Lung microvascular endothelial cell (primary cell): ENCODE measurements around the gene DNAAF3. TPM values are rescaled to one million over a fixed set of nuclear protein-coding genes. Genes with fewer than 3 reads are reported as not detected.
"Not testable (repeated sequence)": the region's sequence is repeated elsewhere in the genome, so short reads cannot be mapped to it uniquely, and the experiment has no call there.

ENCODE experiments used
- DNase-seq, 2 donors: peaks; one replicate each; pipeline versions ENCODE4 v3.0.0 to v3.0.0-alpha.2; 2010; ENCODE audit warnings: low read depth in 2 of 2
- total RNA-seq: library from RNA; depleted of rRNA; stranded (reverse); fragments of >200 nt; gene quantifications from 2 replicates; pipeline ENCODE4 v1.2.1, GENCODE V29; 2014

DNAAF3 gene
- total RNA-seq, 1 donor from 2014 or later: 0.40 TPM

GRCh38 chr19:55155784-55156183 is 10.6 kb downstream of the DNAAF3 start:
- not testable (repeated sequence) for DNase-seq

DNA sequence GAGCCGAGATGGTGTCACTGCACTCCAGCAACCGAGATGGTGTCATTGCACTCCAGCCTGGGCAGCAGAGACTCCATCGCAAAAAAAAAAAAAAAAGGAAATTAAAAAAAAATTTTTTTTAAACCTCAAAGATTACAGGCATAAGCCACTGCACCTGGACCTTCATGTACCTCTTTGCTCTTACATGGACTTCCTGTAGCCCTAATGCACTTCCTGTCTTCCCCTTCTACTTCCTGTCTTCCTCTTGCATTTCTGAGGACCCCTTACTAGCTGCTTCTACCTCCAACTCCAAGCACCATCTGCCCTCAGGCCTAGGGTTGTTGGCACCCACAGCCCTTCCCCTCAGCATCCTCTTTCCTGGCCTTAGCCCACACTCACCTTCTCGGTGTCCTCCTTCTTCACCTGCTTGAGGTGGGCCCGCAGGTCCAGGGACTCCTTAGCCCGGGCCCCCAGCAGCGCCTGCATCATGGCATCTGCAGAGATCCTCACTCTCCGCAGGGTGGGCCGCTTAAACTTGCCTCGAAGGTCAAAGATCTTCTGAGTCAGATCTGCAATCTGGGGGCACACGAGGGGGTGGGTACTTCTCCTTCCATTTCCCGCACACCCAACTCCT is 12.7 kb downstream of the DNAAF3 start:
- DNase-seq: no peak

GRCh38 chr19:55152017-55152416 is 14.4 kb downstream of the DNAAF3 start:
- DNase-seq: no peak

DNA sequence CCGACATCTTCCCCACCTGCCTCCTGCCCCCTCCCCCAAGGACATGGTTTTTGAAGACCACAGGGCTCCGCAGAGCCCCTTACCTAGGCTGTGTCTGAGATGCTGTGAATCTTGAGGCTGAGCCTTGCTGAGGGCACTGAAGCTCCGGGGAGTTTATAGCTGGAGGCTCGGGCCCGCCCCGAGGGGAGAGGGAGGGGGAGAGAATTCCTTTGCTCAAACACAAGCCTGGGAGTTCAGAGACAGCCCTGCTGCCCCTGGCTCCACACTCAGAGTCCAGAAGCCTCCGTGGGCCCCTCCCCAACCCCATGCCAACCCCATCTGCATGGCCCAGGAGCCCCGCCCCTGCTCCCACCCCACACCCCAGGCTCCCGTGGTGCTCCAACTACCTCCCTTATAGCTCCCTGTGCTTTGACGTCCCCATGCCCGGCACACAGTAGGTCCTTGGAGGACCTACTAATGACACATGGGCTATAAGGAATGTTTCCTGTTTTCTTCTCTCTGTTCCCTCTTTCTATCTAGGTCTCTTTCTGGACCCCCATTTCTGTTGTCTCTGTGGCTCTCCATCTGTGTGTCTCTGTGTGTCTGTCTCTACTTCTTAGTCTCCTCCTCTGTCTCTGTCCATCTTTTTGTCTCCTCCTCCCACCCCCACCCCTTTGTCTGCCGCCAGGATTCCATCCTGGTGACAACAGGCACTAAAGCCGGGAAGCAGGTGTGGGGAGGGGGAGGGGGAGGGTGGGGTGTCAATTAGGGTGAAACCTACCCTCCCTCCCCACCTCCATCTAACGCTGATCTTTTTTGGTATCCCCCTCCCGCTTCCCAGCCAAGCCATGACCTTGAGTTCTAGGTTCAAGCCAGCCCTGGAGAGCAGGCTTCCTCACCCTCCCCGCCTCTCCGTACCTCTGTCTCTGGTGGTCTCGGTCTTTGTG is 17.1 kb downstream of the DNAAF3 start, which contains the start of gene TNNT1:
Gene TNNT1 (minus strand): TSS at position 129 of the 926 bp plus-strand sequence. CDS start 2,049 bp downstream, outside the sequence.
- DNase-seq: no peak

GRCh38 chr19:55147545-55148251 is 18.7 kb downstream of the DNAAF3 start:
- DNase-seq: no peak

GRCh38 chr19:55146705-55147273 is 19.6 kb downstream of the DNAAF3 start:
- no peak for DNase-seq

DNA sequence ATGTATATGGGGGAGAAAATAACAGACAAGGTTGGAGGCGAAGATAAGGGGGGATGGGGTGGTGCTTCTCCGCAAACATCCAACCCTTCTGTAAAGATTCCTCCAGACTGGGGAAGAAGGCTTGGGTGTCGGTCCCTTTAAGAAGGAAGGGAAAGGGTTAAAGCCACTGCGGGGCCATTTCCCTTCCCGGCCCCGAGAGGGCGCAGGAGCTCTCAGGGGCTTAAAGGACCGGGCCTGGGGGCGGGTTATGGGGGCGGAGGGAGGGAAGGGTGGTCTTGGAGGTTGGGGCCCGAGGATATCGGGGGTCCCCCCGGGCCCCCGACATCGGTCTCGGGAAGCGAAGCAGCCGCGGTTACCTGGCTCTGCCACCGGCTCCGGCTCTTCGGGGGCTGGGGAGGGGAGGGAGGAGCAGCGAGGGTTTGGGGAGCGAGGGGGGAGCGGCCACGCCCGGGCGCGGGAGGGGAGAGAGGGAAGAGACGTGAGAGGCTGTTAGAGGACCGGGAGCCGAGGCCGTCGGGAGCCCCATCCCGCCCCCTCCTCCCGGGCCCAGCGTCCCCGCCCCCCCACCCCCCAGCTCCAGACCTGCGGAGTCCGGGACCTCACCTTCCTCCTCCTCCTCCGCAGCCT is 20.2 kb downstream of the DNAAF3 start:
- no peak for DNase-seq

DNA sequence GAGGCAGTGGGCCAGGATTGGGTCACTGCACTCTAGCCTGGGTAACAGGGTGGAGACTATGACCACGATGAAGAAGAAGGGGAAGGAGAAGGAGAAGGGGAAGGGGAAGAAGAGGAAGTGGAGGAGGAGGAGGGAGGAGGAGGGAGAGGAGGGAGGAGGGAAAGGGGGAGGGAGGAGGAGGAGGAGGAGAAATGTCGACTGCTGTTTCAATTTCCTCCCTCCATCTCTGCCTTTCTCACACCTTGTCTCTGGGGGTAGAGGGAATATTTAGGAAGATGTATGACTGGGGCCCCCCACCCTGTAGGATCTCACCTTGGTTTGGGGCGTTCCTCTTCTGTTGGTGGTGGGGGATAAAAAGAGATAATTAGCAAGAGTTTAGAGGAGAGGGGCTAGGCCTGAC is 21.2 kb downstream of the DNAAF3 start:
- DNase-seq: no peak

DNA sequence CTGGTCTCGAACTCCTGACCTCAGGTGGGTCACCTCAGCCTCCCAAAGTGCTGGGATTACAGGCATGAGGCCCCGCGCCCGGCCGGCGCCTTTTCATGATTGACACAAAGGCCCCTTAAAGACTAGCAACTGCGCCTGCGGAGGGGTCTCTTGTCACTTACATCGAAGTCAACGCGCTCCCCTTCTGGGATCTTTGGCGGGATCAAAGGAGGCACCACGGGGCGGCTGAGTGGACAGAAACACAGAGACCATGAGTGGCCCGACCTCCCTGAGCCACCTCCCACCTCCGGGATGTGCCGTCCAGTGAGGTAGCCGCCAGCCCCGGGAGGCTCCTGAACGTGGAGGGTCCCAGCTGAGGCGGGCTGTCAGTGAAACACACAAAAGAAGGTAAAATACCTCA is 24.7 kb downstream of the DNAAF3 start:
- DNase-seq: no peak

DNA sequence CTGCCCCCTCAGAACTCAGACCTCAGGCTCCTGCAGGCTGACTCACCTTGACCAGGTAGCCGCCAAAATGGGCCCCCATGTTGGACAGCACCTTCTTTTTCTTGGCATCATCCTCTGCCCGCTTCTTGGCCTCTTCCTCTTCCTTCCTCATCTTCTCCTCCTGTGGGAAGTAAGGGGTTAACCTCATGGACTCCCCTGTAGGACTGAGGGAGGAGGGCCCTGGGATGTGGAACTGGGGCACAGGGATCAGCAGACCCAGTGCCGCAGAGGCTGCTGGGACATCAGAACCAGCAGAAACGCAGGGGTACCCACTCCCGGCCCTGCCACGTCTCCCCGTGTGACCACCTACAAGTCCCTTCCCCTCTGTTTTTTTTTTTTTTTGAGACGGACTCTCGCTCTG is 28.5 kb downstream of the DNAAF3 start:
- no peak for DNase-seq

DNA sequence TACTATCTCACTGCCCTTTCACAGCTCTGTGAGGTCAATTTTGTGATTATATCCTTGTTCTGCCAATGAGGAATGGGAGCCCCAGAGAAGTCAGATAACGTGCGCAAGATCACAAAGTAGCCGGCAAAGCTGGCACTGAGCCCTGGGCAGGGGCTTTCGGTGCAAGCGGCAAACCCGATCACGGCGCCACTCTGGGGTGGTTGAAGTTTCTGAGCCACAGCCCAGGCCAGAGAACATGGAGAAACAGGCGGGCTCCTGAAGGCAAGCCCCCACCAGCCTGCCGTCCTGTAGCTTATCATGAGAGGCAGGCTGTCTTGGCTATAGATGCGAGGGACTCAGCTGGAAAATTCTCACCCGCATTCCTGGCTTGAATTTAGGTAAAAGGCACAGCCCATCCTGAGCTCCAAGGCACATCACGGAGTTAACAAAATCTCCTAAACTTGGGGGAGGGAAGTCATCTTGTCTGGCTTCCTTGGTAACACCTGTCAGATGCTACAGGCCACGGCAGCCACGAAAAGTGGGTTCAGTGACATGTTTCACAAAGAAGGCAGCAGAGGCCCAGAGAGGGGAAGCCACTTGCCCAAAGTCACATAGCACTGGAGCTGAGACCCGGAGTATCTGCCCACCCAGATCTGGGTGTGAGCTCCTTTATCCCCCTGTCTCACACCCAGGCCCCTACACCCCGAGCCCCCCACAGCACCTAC is 29.9 kb downstream of the DNAAF3 start:
- DNase-seq: no peak

- no peak for DNase-seq
Measured at GRCh38 chr19:55134736-55135135, 31.7 kb downstream of the DNAAF3 start.

GRCh38 chr19:55133639-55134444 is 32.6 kb downstream of the DNAAF3 start:
- DNase-seq: no peak

DNA sequence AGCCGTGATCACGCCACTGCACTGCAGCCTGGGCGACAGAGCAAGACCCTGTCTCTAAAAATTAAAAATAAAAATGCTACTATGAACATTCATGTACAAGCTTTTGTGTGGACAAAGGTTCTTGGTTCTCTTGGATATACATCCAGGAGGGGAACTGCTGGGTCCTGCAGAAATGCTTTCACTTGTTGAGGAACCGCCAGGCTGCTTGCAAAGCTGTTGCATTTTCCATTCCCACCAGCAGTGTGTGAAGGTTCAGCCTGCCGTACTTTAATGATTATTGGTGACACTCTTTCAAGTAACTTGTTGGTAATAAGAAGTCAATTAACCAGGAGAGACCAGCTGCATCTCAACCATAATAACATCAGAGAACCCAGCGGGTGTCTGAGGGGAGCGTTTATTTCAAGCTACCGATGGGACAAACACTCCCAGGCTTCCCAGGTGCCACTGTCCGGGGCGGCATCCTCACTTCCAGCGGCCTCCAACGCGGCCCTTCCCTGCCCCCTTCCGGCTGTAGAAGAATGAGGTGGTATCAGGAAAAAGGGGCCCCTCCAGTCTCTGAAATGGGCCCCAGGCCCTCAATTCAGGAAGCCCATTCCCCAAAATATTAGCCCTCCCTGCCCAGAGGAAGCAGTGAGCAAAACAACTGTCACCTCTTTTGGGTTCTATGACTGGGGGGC is 33.8 kb downstream of the DNAAF3 start:
- DNase-seq: peak; percentile 18 to 38

DNA sequence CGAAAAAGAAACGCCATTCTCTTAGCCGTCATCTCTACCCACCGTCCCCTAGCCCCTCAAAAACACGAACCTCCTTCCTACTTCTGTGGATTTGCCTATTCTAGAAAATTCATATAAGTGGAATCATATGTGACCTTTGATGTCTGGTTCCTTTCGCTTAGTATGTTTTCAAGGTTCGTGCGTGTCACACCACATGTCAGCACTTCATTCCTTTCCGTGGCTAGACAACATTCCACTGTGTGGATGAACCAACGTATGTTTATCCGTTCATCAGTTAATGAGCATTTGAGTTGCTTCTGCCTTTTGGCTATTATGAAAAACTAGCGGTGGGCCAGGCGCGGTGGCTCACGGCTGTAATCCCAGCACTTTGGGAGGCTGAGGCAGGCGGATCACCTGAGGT is 35.0 kb downstream of the DNAAF3 start:
- DNase-seq: no peak

- no peak for DNase-seq
Measured at GRCh38 chr19:55119053-55119452, 47.4 kb downstream of the DNAAF3 start.

DNA sequence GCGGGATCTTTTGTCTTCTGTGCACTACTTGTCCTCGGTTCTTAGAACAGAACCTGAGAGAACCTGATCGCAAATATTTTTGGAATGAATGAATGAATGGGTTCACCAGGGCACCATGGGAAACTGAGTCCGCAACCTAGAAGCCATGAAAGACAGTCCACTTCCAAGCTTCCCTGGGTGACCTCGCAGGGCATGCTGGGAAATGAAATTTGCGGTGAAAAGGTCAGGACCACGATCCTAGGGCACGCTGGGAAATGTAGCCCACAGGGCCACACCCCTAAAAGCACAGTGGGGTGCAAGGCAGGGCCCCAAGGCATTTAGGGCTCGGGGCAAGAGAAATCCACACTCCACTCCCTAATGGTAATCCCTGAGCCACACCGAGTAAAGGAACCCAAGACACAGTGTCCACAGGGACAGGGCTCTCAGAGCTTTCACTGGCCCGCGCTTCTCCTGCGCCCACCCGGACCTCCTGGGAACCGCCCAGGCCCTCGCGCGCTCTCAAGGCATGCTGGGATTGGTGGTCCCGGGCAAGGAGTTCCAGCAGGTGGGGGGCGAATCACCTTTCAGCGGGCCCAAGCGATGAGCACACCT is 47.9 kb downstream of the DNAAF3 start:
- no peak for DNase-seq

DNA sequence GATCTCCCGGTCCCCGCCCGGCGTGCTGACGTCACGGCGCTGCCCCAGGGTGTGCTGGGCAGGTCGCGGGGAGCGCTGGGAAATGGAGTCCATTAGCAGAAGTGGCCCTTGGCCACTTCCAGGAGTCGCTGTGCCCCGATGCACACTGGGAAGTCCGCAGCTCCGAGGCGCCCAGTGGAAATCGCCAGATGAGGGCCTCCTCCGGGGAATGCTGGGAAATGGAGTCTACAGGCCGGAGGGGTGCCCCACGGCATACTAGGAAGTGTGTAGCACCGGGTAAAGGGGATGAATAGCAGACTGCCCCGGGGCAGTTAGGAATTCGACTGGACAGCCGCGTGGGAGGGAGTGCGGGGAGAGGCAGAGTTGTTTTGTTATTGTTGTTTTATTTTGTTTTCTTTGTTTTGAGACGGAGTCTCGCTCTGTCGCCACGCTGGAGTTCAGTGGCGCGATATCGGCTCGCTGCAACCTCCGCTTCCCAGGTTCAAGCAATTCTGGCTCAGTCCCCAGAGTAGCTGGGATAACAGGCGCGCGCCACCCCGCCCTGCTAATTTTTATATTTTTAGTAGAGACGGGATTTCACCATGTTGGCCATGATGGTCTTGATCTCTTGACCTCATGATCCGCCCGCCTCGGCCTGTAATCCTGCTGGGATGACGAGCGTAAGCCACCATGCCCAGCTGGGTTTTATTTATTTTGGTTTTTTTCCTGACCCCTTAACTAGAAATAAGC is 48.6 kb downstream of the DNAAF3 start:
- DNase-seq: peak; percentile 99
